Adrenal gland (tissue), 12 donors: ENCODE results near the gene OPRPN. TPM values are rescaled to one million over a fixed set of nuclear protein-coding genes. Genes with fewer than 3 reads are reported as not detected.

Experiments used
- DNase-seq, 7 donors: peaks; one replicate each; pipeline ENCODE4 v3.0.0-alpha.2; 2019 to 2020
- H3K27ac ChIP-seq, 5 donors: fragments of 200-600 bp; sonication (generic) in 4 of 5; 1 replicate in 3 of 5; 2 replicates in 2 of 5; pipeline versions ENCODE4 v1.5.1 to v1.8.0; 2016 to 2020; ENCODE audit warnings: mild to moderate bottlenecking in 1 of 5
- H3K27me3 ChIP-seq: fragments of 200-600 bp; 2 replicates; pipeline ENCODE4 v1.8.0; 2021
- H3K36me3 ChIP-seq, 2 donors: fragments of 200-600 bp; replicated peaks in 1 of 2; 1 replicate in 1 of 2; 2 replicates in 1 of 2; pipeline versions ENCODE4 v1.5.1 to v1.8.0; 2018 to 2022
- H3K4me1 ChIP-seq, 2 donors: fragments of 200-600 bp; replicated peaks in 1 of 2; 1 replicate in 1 of 2; 2 replicates in 1 of 2; pipeline versions ENCODE4 v1.5.1 to v1.8.0; 2018 to 2021
- H3K4me3 ChIP-seq, 4 donors: fragments of 200-600 bp; sonication (generic) in 3 of 4; one replicate each; pipeline ENCODE4 v1.5.1; 2016 to 2018
- H3K9me3 ChIP-seq, 3 donors: fragments of 200-600 bp; sonication (generic) in 1 of 3; replicated peaks in 1 of 3; 1 replicate in 2 of 3; 2 replicates in 1 of 3; pipeline versions ENCODE4 v1.5.1 to v1.8.0; 2016 to 2021
- CTCF ChIP-seq, 6 experiments: fragments of 450-650 bp in 4 of 6; fragments of 200-600 bp in 2 of 6; sonication (generic) in 1 of 6; IDR thresholded peaks; 1 replicate in 5 of 6; 2 replicates in 1 of 6; pipeline versions ENCODE4 v1.5.1 to v1.8.0; 2016 to 2021; ENCODE audit warnings: antibody characterized with exemption in 6 of 6, mild to moderate bottlenecking in 2 of 6, moderate library complexity in 1 of 6
- POLR2A ChIP-seq, 2 donors: fragments of 450-650 bp; IDR thresholded peaks; one replicate each; pipeline ENCODE4 v1.6.1; 2017; ENCODE audit warnings: antibody characterized with exemption in 2 of 2, mild to moderate bottlenecking in 2 of 2, moderate library complexity in 1 of 2
- WGBS, 4 donors: extraction: QIAGEN DNeasy Blood & Tissue Kit in 2 of 4; methylation state at CpG; one replicate each; pipeline versions ENCODE4 v1.1.5 to v1.1.7; 2013 to 2017; 5-methylcytosine and 5-hydroxymethylcytosine counted together
- intact Hi-C, 2 donors: fragments of 100-400 bp; cut with DNase I; formaldehyde crosslinking; loops; one replicate each; pipeline versions ENCODE4 v1.14.1 to v1.15.0; 2022 to 2023
- polyA plus RNA-seq, 3 donors: library from polyadenylated mRNA; stranded (reverse); fragments of 200-250 nt in 2 of 3; fragments of 350-450 nt in 1 of 3; fragmentation: Illumina TruSeq in 1 of 3; extraction: RNeasy Lipid Tissue Mini Kit (QIAGEN cat#74804) in 1 of 3; gene quantifications; one replicate each; pipeline ENCODE4 v1.2.3, GENCODE V29; 2013 to 2014
- total RNA-seq, 9 donors: library from RNA; depleted of rRNA in 4 of 9; stranded (reverse); fragments of >200 nt in 4 of 9; fragments of 120-200 nt in 1 of 9; fragmentation: NEBNext Ultra II Directional in 1 of 9; extraction: Animal tissue kit (Norgen Biotek cat#: 25700) in 1 of 9; gene quantifications; one replicate each; pipeline versions ENCODE4 v1.1.0 to v1.2.4, GENCODE V29; 2013 to 2023
- donor health status: healthy with polysubstance abuse.
- donor health status: Bipolar disorder and iron deficiency.
- donor health status: DM: yes; HTN: yes; CAD: no.
- donor health status: DM: no; HTN: no; CAD: no.
- donor health status: DM: no; HTN: no; CAD: no.
- donor health status: DM: yes; HTN: yes; CAD: no.

The OPRPN gene
- total and polyA plus RNA-seq, 12 donors, result not detected

GRCh38 chr4:70449220-70449619 is 51.5 kb downstream of the OPRPN start:
- H3K27me3 ChIP-seq, result no peaks in the 10 kb centered on the region
- intact Hi-C loops, result no loop called here
- no peaks in the 10 kb centered on the region for H3K36me3 ChIP-seq
- no peak for TF ChIP-seq POLR2A (IDR thresholded peaks at IDR 0.05)
- no peak for TF ChIP-seq CTCF (IDR thresholded peaks at IDR 0.05)
- DNase-seq, result no peak
- no peaks in the 10 kb centered on the region for H3K9me3 ChIP-seq
- H3K4me3 ChIP-seq, result no peak overlapping the region
- H3K4me1 ChIP-seq, result no peaks in the 10 kb centered on the region
- 85 to 92% (median 87%) methylated on average over 3 of the region's 3 CpGs for WGBS, 4 donors
- no peak overlapping the region for H3K27ac ChIP-seq

GRCh38 chr4:70452946-70453345 is 55.2 kb downstream of the OPRPN start:
- Histone ChIP-seq H3K9me3 (no peaks in the 10 kb centered on the region), H3K36me3 (no peaks in the 10 kb centered on the region), H3K4me3 (no peak overlapping the region), H3K4me1 (no peaks in the 10 kb centered on the region), H3K27me3 (no peaks in the 10 kb centered on the region), H3K27ac (no peak overlapping the region)
- TF ChIP-seq POLR2A (IDR thresholded peaks at IDR 0.05), result no peak
- no peak for TF ChIP-seq CTCF (IDR thresholded peaks at IDR 0.05)
- WGBS, 4 donors, result 0 to 38% (median 34%) methylated on average over 1 of the region's 1 CpG
- intact Hi-C loops, result no loop called here
- DNase-seq, result no peak

Other genes with a start within 250 kb of the OPRPN start
- gene PRR27, start 243.7 kb upstream of the OPRPN start, total RNA-seq, result not detected
- not detected for gene PRR27, start 243.7 kb upstream of the OPRPN start, polyA plus RNA-seq
- 1 to 10 TPM in 1 of 9 donors, under 1 TPM in 4, not detected in 4; 0.17 to 1.9 (median 0.42) TPM for gene ODAM, start 202.2 kb upstream of the OPRPN start, total RNA-seq
- 1 to 10 TPM in 1 of 3 donors, under 1 TPM in 2; 0.48 to 2.9 (median 0.48) TPM for gene ODAM, start 202.2 kb upstream of the OPRPN start, polyA plus RNA-seq
- not detected for gene FDCSP, start 171.8 kb upstream of the OPRPN start, total RNA-seq
- under 1 TPM in 1 of 3 donors, not detected in 2; 0.47 TPM for gene FDCSP, start 171.8 kb upstream of the OPRPN start, polyA plus RNA-seq
- gene CSN3, start 155.3 kb upstream of the OPRPN start, total RNA-seq, result not detected
- gene CSN3, start 155.3 kb upstream of the OPRPN start, polyA plus RNA-seq, result not detected
- gene CABS1, start 63.0 kb upstream of the OPRPN start, total RNA-seq, result not detected
- gene CABS1, start 63.0 kb upstream of the OPRPN start, polyA plus RNA-seq, result not detected
- not detected for gene SMR3A, start 37.2 kb upstream of the OPRPN start, total RNA-seq
- gene SMR3A, start 37.2 kb upstream of the OPRPN start, polyA plus RNA-seq, result not detected
- 1 to 10 TPM in 1 of 9 donors, under 1 TPM in 1, not detected in 7; 0.47 to 1.5 TPM for gene SMR3B, start 14.8 kb upstream of the OPRPN start, total RNA-seq
- 1 to 10 TPM in 1 of 3 donors, not detected in 2; 8.9 TPM for gene SMR3B, start 14.8 kb upstream of the OPRPN start, polyA plus RNA-seq
- gene MUC7, start 74.3 kb downstream of the OPRPN start, total RNA-seq, result not detected
- not detected for gene MUC7, start 74.3 kb downstream of the OPRPN start, polyA plus RNA-seq
- gene AMTN, start 120.6 kb downstream of the OPRPN start, total RNA-seq, result not detected
- gene AMTN, start 120.6 kb downstream of the OPRPN start, polyA plus RNA-seq, result not detected
- not detected for gene AMBN, start 194.3 kb downstream of the OPRPN start, total RNA-seq
- gene AMBN, start 194.3 kb downstream of the OPRPN start, polyA plus RNA-seq, result not detected
- gene ENAM, start 230.8 kb downstream of the OPRPN start, total RNA-seq, result under 1 TPM in 1 of 9 donors, not detected in 8; 0.33 TPM
- gene ENAM, start 230.8 kb downstream of the OPRPN start, polyA plus RNA-seq, result under 1 TPM in 1 of 3 donors, not detected in 2; under 0.01 TPM